GM12878 (cell line): ENCODE data around the gene IDI1. TPM values are rescaled to one million over a fixed set of nuclear protein-coding genes. Genes with fewer than 3 reads are reported as not detected.

Source experiments
- ATAC-seq: fragments of 200-7000 bp; cut with Tn5 transposase; 3 replicates; pipeline ENCODE4 v1.9.1; 2020; ENCODE audit warnings: mild to moderate bottlenecking, moderate library complexity
- BruUV-seq: library from RNA; stranded (reverse); fragments of 400-500 nt; replicated peaks from 2 replicates; lab custom pipeline; 2021; lab: Mats Ljungman, UMichigan
- CTCF ChIA-PET: fragments of 300-600 bp; sonication (Branson Sonifier 250); formaldehyde crosslinking; extraction: SDS; loops from one replicate; lab custom pipeline; 2021; ENCODE audit warnings: inconsistent platforms; lab: Yijun Ruan, JAX
- POLR2A ChIA-PET: fragments of 350-600 bp; formaldehyde crosslinking; extraction: SDS; loops from one replicate; lab custom pipeline; 2021; ENCODE audit warnings: inconsistent platforms; lab: Charles Lee
- RAD21 ChIA-PET: fragments of 300-600 bp; sonication (Branson Sonifier 250); formaldehyde crosslinking; loops from one replicate; lab custom pipeline; 2023; ENCODE audit warnings: antibody characterized with exemption; ENCODE audit not compliant: unreplicated experiment; lab: Charles Lee
- SMC1A ChIA-PET: fragments of 300-600 bp; sonication (Branson Sonifier 250); formaldehyde crosslinking; loops from one replicate; lab custom pipeline; 2023; ENCODE audit not compliant: unreplicated experiment, uncharacterized antibody; lab: Charles Lee
- DNase-seq: peaks from one replicate; pipeline ENCODE4 v3.0.0-alpha.2; 2011; ENCODE audit warnings: low read depth, low spot score
- FAIRE-seq: peaks from 3 replicates; lab custom pipeline; 2011; peaks lifted over from hg19 to GRCh38; lab: Jason Lieb, UNC
- H2AFZ ChIP-seq: 2 replicates; pipeline ENCODE4 v1.6.0; 2011; ENCODE audit warnings: low read depth, low read length, control low read depth; ENCODE audit not compliant: control insufficient read depth
- H3K27ac ChIP-seq: 2 replicates; pipeline ENCODE4 v1.5.1; 2011; ENCODE audit warnings: control low read depth; ENCODE audit not compliant: control insufficient read depth, insufficient read depth
- H3K27me3 ChIP-seq, 2 experiments: replicated peaks in 1 of 2; 2 replicates each; pipeline versions ENCODE4 v1.6.0 to v1.6.1; 2011; ENCODE audit warnings: low read length in 1 of 2; ENCODE audit not compliant: control insufficient read depth in 2 of 2, insufficient read depth in 2 of 2
- H3K36me3 ChIP-seq, 2 experiments: 2 replicates each; pipeline ENCODE4 v1.5.1; 2011; ENCODE audit warnings: low read length in 1 of 2; ENCODE audit not compliant: control insufficient read depth in 2 of 2, insufficient read depth in 2 of 2
- H3K4me1 ChIP-seq: 2 replicates; pipeline ENCODE4 v1.6.1; 2011; ENCODE audit warnings: mild to moderate bottlenecking, low read length, moderate library complexity, mixed read lengths; ENCODE audit not compliant: control insufficient read depth, insufficient read depth
- H3K4me2 ChIP-seq: 2 replicates; pipeline ENCODE4 v1.6.0; 2011; ENCODE audit warnings: control low read depth; ENCODE audit not compliant: control insufficient read depth, insufficient read depth
- H3K4me3 ChIP-seq: fragments of 200-600 bp; sonication (generic); 2 replicates; pipeline ENCODE4 v1.5.1; 2016
- H3K79me2 ChIP-seq: 2 replicates; pipeline ENCODE4 v1.6.0; 2011; ENCODE audit warnings: low read length; ENCODE audit not compliant: control insufficient read depth, insufficient read depth
- H3K9ac ChIP-seq: 2 replicates; pipeline ENCODE4 v1.8.0; 2011; ENCODE audit warnings: low read length, control low read depth, mixed read lengths; ENCODE audit not compliant: control insufficient read depth, insufficient read depth
- H3K9me3 ChIP-seq: replicated peaks from 3 replicates; pipeline ENCODE4 v1.5.1; 2011; ENCODE audit warnings: mild to moderate bottlenecking, low read length; ENCODE audit not compliant: control insufficient read depth, insufficient read depth
- H4K20me1 ChIP-seq: 2 replicates; pipeline ENCODE4 v1.6.0; 2011; ENCODE audit not compliant: control insufficient read depth, insufficient read depth
- BACH1 ChIP-seq: fragments of 450-650 bp; IDR thresholded peaks from 2 replicates; pipeline ENCODE4 v1.6.1; 2017; ENCODE audit warnings: mild to moderate bottlenecking, borderline replicate concordance
- CREM ChIP-seq: IDR thresholded peaks from 2 replicates; pipeline ENCODE4 v1.6.1; 2014; ENCODE audit warnings: antibody characterized with exemption, low read depth
- LARP7 ChIP-seq: fragments of 450-650 bp; IDR thresholded peaks from 2 replicates; pipeline ENCODE4 v1.6.1; 2017; ENCODE audit warnings: mild to moderate bottlenecking
- MLLT1 ChIP-seq: fragments of 450-650 bp; IDR thresholded peaks from 2 replicates; pipeline ENCODE4 v1.6.1; 2016; ENCODE audit warnings: mild to moderate bottlenecking
- NFYA ChIP-seq: IDR thresholded peaks from 2 replicates; pipeline ENCODE4 v1.6.1; 2011; ENCODE audit warnings: low read depth, mild to moderate bottlenecking, low read length, improper control_type of control experiment, borderline replicate concordance
- RAD21 ChIP-seq: IDR thresholded peaks from 2 replicates; pipeline ENCODE4 v1.6.1; 2011; ENCODE audit warnings: mild to moderate bottlenecking, low read depth, low read length, moderate library complexity; ENCODE audit not compliant: insufficient read depth
- SMARCA5 ChIP-seq: fragments of 450-650 bp; IDR thresholded peaks from 2 replicates; pipeline ENCODE4 v1.6.1; 2017; ENCODE audit warnings: mild to moderate bottlenecking
- WGBS: methylation state at CpG from one replicate; pipeline ENCODE4 v1.1.6; 2016; ENCODE audit warnings: low lambda C conversion rate; ENCODE audit not compliant: insufficient replicate concordance, insufficient coverage; ENCODE audit errors: missing lambda C conversion rate; 5-methylcytosine and 5-hydroxymethylcytosine counted together
- in situ Hi-C: fragments of 300-500 bp; cut with MboI; formaldehyde crosslinking; loops from 9 replicates; pipeline ENCODE4 v1.14.3; 2018; ENCODE audit warnings: mixed read lengths
- intact Hi-C: fragments of 100-400 bp; cut with micrococcal nuclease; formaldehyde crosslinking; loops from one replicate; pipeline ENCODE4 v1.14.2; 2022; ENCODE audit not compliant: unreplicated experiment
- polyA plus RNA-seq, 11 experiments: library from polyadenylated mRNA; depleted of rRNA in 4 of 11; unstranded in 6 of 11; stranded (reverse) in 5 of 11; fragments of >200 nt; fragmentation: Nextera tagmentation in 4 of 11; fragmentation: Illumina TruSeq in 1 of 11; extraction: Ambion mirVana in 4 of 11; extraction: Trizol in 1 of 11; gene quantifications; 1 replicate in 1 of 11; 2 replicates in 10 of 11; pipeline versions ENCODE4 v1.2.1 to v1.2.3, GENCODE V29; 2011 to 2016; ENCODE audit warnings: inconsistent platforms in 2 of 11, missing spikeins in 2 of 11, low read depth in 1 of 11
- total RNA-seq, 4 experiments: library from RNA; depleted of rRNA in 3 of 4; stranded (reverse); fragments of >200 nt in 3 of 4; fragmentation: Illumina TruSeq in 1 of 4; extraction: Trizol in 1 of 4; gene quantifications; 2 replicates each; pipeline versions ENCODE4 v1.2.1 to v1.2.3, GENCODE V29; 2013 to 2021
- TF ChIP-seq, protein P1 (sequence below): fragments of 450-650 bp; formaldehyde crosslinking; IDR thresholded peaks from 2 replicates; pipeline ENCODE4 v1.4.0; 2020; ENCODE audit warnings: mild to moderate bottlenecking, moderate library complexity
- TF ChIP-seq, protein P2 (sequence below): IDR thresholded peaks from 2 replicates; pipeline ENCODE4 v1.6.1; 2012; ENCODE audit warnings: improper control_type of control experiment, low read depth, low read length; ENCODE audit not compliant: insufficient replicate concordance
- TF ChIP-seq, protein P3 (sequence below): fragments of 450-650 bp; IDR thresholded peaks from 2 replicates; pipeline ENCODE4 v1.6.1; 2017; ENCODE audit warnings: low read depth, mild to moderate bottlenecking, moderate library complexity

Gene IDI1
- total and polyA plus RNA-seq, 10 of the 15 experiments (the other 5 are each of a cell fraction or from before 2014, with no cell fraction given): 85.5 to 223 (median 157) TPM

GRCh38 chr10:1048349-1048731, 579 bp downstream of the IDI1 start:
- Histone ChIP-seq H3K9me3 (no peaks in the 10 kb centered on the region), H3K4me2 (peak overlapping the region; percentile 95), H3K36me3 (peaks cover 0 to 8% of the 10 kb centered on the region in 2 experiments; a peak in 2 of 4 replicates), H3K79me2 (peaks cover 81% of the 10 kb centered on the region), H3K27me3 (no peaks in the 10 kb centered on the region), H4K20me1 (peaks cover 3% of the 10 kb centered on the region; the same call in 1 of the 2 replicates), H3K9ac (peak overlapping the region; percentile 92), H2AFZ (peak overlapping the region; percentile 30; the same call in 1 of the 2 replicates), H3K4me3 (peak overlapping the region; percentile 73), H3K27ac (peak overlapping the region; percentile 96), H3K4me1 (peaks cover 5% of the 10 kb centered on the region)
- DNase-seq (no peak), FAIRE-seq (no peak), ATAC-seq (no peak)
- CTCF ChIA-PET: interaction anchor here (1.2 to 2.1 kb wide), 2 partner anchors 9 to 26 kb away, joined by 6 to 8 read pairs; no protein-coding TSS in a partner anchor
- POLR2A ChIA-PET: interaction anchor here (0.6 to 3.6 kb wide), 7 partner anchors 10 to 180 kb away, joined by 3 to 19 read pairs (median 5); no protein-coding TSS in a partner anchor
- BruUV-seq: TSS peak; percentile 78
- in situ Hi-C loops: no loop called here
- 1% methylated on average over 35 of the region's 37 CpGs for WGBS
- SMC1A ChIA-PET: interaction anchor here (0.6 to 1.9 kb wide), 2 partner anchors 10 to 55 kb away, joined by 4 to 6 read pairs; no protein-coding TSS in a partner anchor
- RAD21 ChIA-PET: interaction anchor here (1.1 to 3.1 kb wide), 6 partner anchors 11 to 163 kb away, joined by 4 to 9 read pairs (median 4); partner anchors contain the start of gene GTPBP4
- intact Hi-C loops: loop anchor here (2.0 kb wide), 1 partner anchor 118 kb away; the partner anchor contains the start of gene LARP4B
- TF ChIP-seq, protein P1, sequence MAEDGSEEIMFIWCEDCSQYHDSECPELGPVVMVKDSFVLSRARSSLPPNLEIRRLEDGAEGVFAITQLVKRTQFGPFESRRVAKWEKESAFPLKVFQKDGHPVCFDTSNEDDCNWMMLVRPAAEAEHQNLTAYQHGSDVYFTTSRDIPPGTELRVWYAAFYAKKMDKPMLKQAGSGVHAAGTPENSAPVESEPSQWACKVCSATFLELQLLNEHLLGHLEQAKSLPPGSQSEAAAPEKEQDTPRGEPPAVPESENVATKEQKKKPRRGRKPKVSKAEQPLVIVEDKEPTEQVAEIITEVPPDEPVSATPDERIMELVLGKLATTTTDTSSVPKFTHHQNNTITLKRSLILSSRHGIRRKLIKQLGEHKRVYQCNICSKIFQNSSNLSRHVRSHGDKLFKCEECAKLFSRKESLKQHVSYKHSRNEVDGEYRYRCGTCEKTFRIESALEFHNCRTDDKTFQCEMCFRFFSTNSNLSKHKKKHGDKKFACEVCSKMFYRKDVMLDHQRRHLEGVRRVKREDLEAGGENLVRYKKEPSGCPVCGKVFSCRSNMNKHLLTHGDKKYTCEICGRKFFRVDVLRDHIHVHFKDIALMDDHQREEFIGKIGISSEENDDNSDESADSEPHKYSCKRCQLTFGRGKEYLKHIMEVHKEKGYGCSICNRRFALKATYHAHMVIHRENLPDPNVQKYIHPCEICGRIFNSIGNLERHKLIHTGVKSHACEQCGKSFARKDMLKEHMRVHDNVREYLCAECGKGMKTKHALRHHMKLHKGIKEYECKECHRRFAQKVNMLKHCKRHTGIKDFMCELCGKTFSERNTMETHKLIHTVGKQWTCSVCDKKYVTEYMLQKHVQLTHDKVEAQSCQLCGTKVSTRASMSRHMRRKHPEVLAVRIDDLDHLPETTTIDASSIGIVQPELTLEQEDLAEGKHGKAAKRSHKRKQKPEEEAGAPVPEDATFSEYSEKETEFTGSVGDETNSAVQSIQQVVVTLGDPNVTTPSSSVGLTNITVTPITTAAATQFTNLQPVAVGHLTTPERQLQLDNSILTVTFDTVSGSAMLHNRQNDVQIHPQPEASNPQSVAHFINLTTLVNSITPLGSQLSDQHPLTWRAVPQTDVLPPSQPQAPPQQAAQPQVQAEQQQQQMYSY (CRISPR knock-in tag): peak; percentile 50; the same call in 1 of the 2 replicates
- TF ChIP-seq NFYA (no peak), LARP7 (peak; percentile 28), MLLT1 (peak; percentile 69), SMARCA5 (peak; percentile 15; the same call in 1 of the 2 replicates), BACH1 (no peak; the same call in 1 of the 2 replicates), CREM (peak; percentile 64), RAD21 (no peak)
- TF ChIP-seq, protein P2, sequence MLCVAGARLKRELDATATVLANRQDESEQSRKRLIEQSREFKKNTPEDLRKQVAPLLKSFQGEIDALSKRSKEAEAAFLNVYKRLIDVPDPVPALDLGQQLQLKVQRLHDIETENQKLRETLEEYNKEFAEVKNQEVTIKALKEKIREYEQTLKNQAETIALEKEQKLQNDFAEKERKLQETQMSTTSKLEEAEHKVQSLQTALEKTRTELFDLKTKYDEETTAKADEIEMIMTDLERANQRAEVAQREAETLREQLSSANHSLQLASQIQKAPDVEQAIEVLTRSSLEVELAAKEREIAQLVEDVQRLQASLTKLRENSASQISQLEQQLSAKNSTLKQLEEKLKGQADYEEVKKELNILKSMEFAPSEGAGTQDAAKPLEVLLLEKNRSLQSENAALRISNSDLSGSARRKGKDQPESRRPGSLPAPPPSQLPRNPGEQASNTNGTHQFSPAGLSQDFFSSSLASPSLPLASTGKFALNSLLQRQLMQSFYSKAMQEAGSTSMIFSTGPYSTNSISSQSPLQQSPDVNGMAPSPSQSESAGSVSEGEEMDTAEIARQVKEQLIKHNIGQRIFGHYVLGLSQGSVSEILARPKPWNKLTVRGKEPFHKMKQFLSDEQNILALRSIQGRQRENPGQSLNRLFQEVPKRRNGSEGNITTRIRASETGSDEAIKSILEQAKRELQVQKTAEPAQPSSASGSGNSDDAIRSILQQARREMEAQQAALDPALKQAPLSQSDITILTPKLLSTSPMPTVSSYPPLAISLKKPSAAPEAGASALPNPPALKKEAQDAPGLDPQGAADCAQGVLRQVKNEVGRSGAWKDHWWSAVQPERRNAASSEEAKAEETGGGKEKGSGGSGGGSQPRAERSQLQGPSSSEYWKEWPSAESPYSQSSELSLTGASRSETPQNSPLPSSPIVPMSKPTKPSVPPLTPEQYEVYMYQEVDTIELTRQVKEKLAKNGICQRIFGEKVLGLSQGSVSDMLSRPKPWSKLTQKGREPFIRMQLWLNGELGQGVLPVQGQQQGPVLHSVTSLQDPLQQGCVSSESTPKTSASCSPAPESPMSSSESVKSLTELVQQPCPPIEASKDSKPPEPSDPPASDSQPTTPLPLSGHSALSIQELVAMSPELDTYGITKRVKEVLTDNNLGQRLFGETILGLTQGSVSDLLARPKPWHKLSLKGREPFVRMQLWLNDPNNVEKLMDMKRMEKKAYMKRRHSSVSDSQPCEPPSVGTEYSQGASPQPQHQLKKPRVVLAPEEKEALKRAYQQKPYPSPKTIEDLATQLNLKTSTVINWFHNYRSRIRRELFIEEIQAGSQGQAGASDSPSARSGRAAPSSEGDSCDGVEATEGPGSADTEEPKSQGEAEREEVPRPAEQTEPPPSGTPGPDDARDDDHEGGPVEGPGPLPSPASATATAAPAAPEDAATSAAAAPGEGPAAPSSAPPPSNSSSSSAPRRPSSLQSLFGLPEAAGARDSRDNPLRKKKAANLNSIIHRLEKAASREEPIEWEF: no peak
- TF ChIP-seq, protein P3, sequence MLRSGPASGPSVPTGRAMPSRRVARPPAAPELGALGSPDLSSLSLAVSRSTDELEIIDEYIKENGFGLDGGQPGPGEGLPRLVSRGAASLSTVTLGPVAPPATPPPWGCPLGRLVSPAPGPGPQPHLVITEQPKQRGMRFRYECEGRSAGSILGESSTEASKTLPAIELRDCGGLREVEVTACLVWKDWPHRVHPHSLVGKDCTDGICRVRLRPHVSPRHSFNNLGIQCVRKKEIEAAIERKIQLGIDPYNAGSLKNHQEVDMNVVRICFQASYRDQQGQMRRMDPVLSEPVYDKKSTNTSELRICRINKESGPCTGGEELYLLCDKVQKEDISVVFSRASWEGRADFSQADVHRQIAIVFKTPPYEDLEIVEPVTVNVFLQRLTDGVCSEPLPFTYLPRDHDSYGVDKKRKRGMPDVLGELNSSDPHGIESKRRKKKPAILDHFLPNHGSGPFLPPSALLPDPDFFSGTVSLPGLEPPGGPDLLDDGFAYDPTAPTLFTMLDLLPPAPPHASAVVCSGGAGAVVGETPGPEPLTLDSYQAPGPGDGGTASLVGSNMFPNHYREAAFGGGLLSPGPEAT: no peak
